HEK293 (cell line): ENCODE data around the gene SIM2.

Experiments
- CTCF ChIA-PET: fragments of 350-600 bp; formaldehyde crosslinking; extraction: SDS; loops from one replicate; lab custom pipeline; 2021; ENCODE audit warnings: antibody characterized with exemption; lab: Yijun Ruan, JAX
- POLR2A ChIA-PET: fragments of 300-600 bp; formaldehyde crosslinking; extraction: SDS; loops from one replicate; lab custom pipeline; 2020; ENCODE audit warnings: antibody characterized with exemption, inconsistent platforms; lab: Yijun Ruan, JAX
- H3K27ac ChIP-seq: fragments of 200-500 bp; sonication (Bioruptor generic); 2 replicates; pipeline ENCODE4 v1.5.1; 2014; ENCODE audit warnings: low read depth, low read length, control low read depth, inconsistent platforms; ENCODE audit errors: extremely low read depth
- H3K36me3 ChIP-seq, 2 experiments: fragments of 200-500 bp in 1 of 2; sonication (Bioruptor generic) in 1 of 2; 1 replicate in 1 of 2; 2 replicates in 1 of 2; pipeline ENCODE4 v1.5.1; 2014 to 2017; ENCODE audit warnings: inconsistent platforms in 2 of 2, low read length in 2 of 2; ENCODE audit not compliant: control insufficient read depth in 2 of 2, insufficient read depth in 1 of 2
- H3K4me1 ChIP-seq: fragments of 200-500 bp; sonication (Bioruptor generic); 2 replicates; pipeline ENCODE4 v1.5.1; 2014; ENCODE audit warnings: mild to moderate bottlenecking, low read length, inconsistent platforms; ENCODE audit not compliant: control insufficient read depth, insufficient read depth
- H3K4me3 ChIP-seq: 2 replicates; pipeline ENCODE4 v1.5.1; 2011; ENCODE audit warnings: low read depth, mild to moderate bottlenecking, control low read depth, low read length, moderate library complexity
- H3K9me3 ChIP-seq: fragments of 200-500 bp; sonication (Bioruptor generic); 2 replicates; pipeline ENCODE4 v1.5.1; 2014; ENCODE audit warnings: low read depth, low read length, inconsistent platforms; ENCODE audit not compliant: control insufficient read depth, insufficient read depth
- GLIS1 ChIP-seq: fragments of 450-650 bp; formaldehyde crosslinking; IDR thresholded peaks from 2 replicates; pipeline ENCODE4 v1.5.1; 2016; ENCODE audit warnings: missing biosample characterization, missing genetic modification characterization
- IKZF3 ChIP-seq: fragments of 450-650 bp; IDR thresholded peaks from 2 replicates; pipeline ENCODE4 v1.5.0; 2018; ENCODE audit warnings: missing biosample characterization, mild to moderate bottlenecking, missing genetic modification characterization, moderate library complexity
- KLF1 ChIP-seq: fragments of 450-650 bp; formaldehyde crosslinking; IDR thresholded peaks from 2 replicates; pipeline ENCODE4 v1.5.1; 2016; ENCODE audit warnings: missing biosample characterization, missing genetic modification characterization
- KLF10 ChIP-seq: fragments of 450-650 bp; IDR thresholded peaks from 2 replicates; pipeline ENCODE4 v1.5.1; 2018; ENCODE audit warnings: missing biosample characterization, mild to moderate bottlenecking, missing genetic modification characterization
- SP3 ChIP-seq: fragments of 450-650 bp; formaldehyde crosslinking; IDR thresholded peaks from 2 replicates; pipeline ENCODE4 v1.5.1; 2016; ENCODE audit warnings: missing biosample characterization, missing genetic modification characterization
- SP7 ChIP-seq: fragments of 450-650 bp; formaldehyde crosslinking; IDR thresholded peaks from 2 replicates; pipeline ENCODE4 v1.5.1; 2016; ENCODE audit warnings: missing biosample characterization, missing genetic modification characterization
- WT1 ChIP-seq: fragments of 450-650 bp; formaldehyde crosslinking; IDR thresholded peaks from 2 replicates; pipeline ENCODE4 v1.5.1; 2016; ENCODE audit warnings: missing biosample characterization, missing genetic modification characterization
- ZBTB20 ChIP-seq: fragments of 450-650 bp; formaldehyde crosslinking; IDR thresholded peaks from 2 replicates; pipeline ENCODE4 v1.5.1; 2016; ENCODE audit warnings: missing biosample characterization, missing genetic modification characterization
- ZEB2 ChIP-seq: fragments of 450-650 bp; formaldehyde crosslinking; IDR thresholded peaks from 2 replicates; pipeline ENCODE4 v1.5.1; 2016; ENCODE audit warnings: missing biosample characterization, missing genetic modification characterization
- ZIC2 ChIP-seq: fragments of 450-650 bp; formaldehyde crosslinking; IDR thresholded peaks from 2 replicates; pipeline ENCODE4 v1.5.1; 2016; ENCODE audit warnings: missing biosample characterization, missing genetic modification characterization
- ZNF23 ChIP-seq: fragments of 450-650 bp; formaldehyde crosslinking; IDR thresholded peaks from 2 replicates; pipeline ENCODE4 v1.5.1; 2016; ENCODE audit warnings: missing biosample characterization, missing genetic modification characterization, borderline replicate concordance
- ZNF335 ChIP-seq: fragments of 450-650 bp; formaldehyde crosslinking; conservative IDR thresholded peaks from 2 replicates; pipeline ENCODE4 v1.5.1; 2016; ENCODE audit warnings: missing biosample characterization, missing genetic modification characterization
- ZNF341 ChIP-seq: fragments of 450-650 bp; formaldehyde crosslinking; IDR thresholded peaks from 2 replicates; pipeline ENCODE4; 2016; ENCODE audit warnings: low read depth, missing biosample characterization, missing genetic modification characterization
- ZNF701 ChIP-seq: fragments of 450-650 bp; formaldehyde crosslinking; IDR thresholded peaks from 2 replicates; pipeline ENCODE4 v1.5.1; 2016; ENCODE audit warnings: missing biosample characterization, missing genetic modification characterization
- TF ChIP-seq, protein P1 (sequence below): fragments of 450-650 bp; formaldehyde crosslinking; IDR thresholded peaks from 2 replicates; pipeline ENCODE4 v1.5.1; 2016; ENCODE audit warnings: missing biosample characterization, missing genetic modification characterization, borderline replicate concordance
- TF ChIP-seq, protein P2 (sequence below): fragments of 450-650 bp; formaldehyde crosslinking; IDR thresholded peaks from 2 replicates; pipeline ENCODE4 v1.5.1; 2016; ENCODE audit warnings: missing biosample characterization, missing genetic modification characterization
- TF ChIP-seq, protein P3 (sequence below): fragments of 450-650 bp; formaldehyde crosslinking; IDR thresholded peaks from 2 replicates; pipeline ENCODE4 v1.5.1; 2016; ENCODE audit warnings: missing biosample characterization, missing genetic modification characterization
- TF ChIP-seq, protein P4 (sequence below): fragments of 450-650 bp; formaldehyde crosslinking; optimal IDR thresholded peaks from 2 replicates; pipeline ENCODE3; 2016; ENCODE audit warnings: missing biosample characterization, mild to moderate bottlenecking, missing genetic modification characterization

SIM2 gene

DNA sequence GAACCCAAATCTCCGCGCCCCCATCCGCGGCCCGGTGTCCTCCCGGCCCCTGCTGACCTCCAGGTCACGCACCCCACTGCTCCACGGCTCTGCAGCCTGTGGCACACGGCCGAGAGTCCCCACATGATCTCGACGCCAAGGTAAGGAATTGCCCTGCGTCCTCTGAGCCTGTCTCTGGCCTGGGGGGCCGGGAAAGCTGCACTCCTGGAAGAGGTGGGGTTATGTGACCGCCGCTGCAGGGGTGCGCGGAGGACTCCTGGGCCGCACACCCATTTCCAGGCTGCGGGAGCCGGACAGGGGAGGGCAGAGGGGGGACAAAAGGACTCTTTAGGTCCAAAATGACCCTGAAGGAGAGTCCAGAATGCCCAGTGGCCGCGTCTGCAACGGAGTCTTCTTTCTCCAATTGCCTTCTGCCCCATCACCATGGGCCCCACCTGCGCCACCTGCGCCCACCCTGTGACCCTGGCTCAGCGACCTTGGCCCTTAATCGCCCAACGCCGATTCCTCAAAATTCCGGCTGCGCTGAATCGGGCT, 997 bp upstream of the SIM2 start:
- H3K4me1 ChIP-seq = peaks cover 4% of the 10 kb centered on the region; the same call in 1 of the 2 replicates
- no peaks in the 10 kb centered on the region for H3K9me3 ChIP-seq
- H3K36me3 ChIP-seq = no peaks in the 10 kb centered on the region
- peak overlapping the region; percentile 73 for H3K4me3 ChIP-seq
- CTCF ChIA-PET = interaction anchor here (0.7 kb wide), 1 partner anchor 236 kb away, joined by 5 read pairs; no protein-coding TSS in a partner anchor
- TF ChIP-seq, protein P1, sequence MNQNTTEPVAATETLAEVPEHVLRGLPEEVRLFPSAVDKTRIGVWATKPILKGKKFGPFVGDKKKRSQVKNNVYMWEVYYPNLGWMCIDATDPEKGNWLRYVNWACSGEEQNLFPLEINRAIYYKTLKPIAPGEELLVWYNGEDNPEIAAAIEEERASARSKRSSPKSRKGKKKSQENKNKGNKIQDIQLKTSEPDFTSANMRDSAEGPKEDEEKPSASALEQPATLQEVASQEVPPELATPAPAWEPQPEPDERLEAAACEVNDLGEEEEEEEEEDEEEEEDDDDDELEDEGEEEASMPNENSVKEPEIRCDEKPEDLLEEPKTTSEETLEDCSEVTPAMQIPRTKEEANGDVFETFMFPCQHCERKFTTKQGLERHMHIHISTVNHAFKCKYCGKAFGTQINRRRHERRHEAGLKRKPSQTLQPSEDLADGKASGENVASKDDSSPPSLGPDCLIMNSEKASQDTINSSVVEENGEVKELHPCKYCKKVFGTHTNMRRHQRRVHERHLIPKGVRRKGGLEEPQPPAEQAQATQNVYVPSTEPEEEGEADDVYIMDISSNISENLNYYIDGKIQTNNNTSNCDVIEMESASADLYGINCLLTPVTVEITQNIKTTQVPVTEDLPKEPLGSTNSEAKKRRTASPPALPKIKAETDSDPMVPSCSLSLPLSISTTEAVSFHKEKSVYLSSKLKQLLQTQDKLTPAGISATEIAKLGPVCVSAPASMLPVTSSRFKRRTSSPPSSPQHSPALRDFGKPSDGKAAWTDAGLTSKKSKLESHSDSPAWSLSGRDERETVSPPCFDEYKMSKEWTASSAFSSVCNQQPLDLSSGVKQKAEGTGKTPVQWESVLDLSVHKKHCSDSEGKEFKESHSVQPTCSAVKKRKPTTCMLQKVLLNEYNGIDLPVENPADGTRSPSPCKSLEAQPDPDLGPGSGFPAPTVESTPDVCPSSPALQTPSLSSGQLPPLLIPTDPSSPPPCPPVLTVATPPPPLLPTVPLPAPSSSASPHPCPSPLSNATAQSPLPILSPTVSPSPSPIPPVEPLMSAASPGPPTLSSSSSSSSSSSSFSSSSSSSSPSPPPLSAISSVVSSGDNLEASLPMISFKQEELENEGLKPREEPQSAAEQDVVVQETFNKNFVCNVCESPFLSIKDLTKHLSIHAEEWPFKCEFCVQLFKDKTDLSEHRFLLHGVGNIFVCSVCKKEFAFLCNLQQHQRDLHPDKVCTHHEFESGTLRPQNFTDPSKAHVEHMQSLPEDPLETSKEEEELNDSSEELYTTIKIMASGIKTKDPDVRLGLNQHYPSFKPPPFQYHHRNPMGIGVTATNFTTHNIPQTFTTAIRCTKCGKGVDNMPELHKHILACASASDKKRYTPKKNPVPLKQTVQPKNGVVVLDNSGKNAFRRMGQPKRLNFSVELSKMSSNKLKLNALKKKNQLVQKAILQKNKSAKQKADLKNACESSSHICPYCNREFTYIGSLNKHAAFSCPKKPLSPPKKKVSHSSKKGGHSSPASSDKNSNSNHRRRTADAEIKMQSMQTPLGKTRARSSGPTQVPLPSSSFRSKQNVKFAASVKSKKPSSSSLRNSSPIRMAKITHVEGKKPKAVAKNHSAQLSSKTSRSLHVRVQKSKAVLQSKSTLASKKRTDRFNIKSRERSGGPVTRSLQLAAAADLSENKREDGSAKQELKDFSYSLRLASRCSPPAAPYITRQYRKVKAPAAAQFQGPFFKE (tag by site-specific recombination) = no peak
- TF ChIP-seq, protein P2, sequence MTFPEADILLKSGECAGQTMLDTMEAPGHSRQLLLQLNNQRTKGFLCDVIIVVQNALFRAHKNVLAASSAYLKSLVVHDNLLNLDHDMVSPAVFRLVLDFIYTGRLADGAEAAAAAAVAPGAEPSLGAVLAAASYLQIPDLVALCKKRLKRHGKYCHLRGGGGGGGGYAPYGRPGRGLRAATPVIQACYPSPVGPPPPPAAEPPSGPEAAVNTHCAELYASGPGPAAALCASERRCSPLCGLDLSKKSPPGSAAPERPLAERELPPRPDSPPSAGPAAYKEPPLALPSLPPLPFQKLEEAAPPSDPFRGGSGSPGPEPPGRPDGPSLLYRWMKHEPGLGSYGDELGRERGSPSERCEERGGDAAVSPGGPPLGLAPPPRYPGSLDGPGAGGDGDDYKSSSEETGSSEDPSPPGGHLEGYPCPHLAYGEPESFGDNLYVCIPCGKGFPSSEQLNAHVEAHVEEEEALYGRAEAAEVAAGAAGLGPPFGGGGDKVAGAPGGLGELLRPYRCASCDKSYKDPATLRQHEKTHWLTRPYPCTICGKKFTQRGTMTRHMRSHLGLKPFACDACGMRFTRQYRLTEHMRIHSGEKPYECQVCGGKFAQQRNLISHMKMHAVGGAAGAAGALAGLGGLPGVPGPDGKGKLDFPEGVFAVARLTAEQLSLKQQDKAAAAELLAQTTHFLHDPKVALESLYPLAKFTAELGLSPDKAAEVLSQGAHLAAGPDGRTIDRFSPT (tag by site-specific recombination) = no peak
- TF ChIP-seq ZNF701 (tag by site-specific recombination) = 0 out of 2 replicates have a peak, but pooled peaks have one; percentile 17
- H3K27ac ChIP-seq = no peak overlapping the region; the same call in 1 of the 2 replicates
- POLR2A ChIA-PET = no interaction called here

DNA sequence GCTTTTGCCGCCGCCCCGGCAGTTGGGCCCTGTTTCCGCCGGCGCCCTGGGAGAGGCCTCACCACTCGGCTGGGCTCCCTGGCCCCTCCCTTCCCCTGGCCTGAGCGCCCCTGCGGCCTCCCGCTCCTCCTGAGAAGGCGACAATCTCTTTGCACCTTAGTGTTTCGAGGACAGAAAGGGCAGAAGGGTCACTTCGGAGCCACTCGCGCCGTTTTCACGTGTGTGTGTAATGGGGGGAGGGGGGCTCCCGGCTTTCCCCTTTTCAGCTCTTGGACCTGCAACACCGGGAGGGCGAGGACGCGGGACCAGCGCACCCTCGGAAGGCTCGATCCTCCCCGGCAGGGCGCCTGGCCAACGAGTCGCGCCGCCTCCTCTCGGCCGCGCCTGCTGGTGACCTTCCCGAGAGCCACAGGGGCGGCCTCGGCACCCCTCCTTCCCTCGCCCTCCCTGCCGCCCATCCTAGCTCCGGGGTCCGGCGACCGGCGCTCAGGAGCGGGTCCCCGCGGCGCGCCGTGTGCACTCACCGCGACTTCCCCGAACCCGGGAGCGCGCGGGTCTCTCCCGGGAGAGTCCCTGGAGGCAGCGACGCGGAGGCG, 432 bp upstream of the SIM2 start:
- Histone ChIP-seq H3K27ac (peak overlapping the region; percentile 83; the same call in 1 of the 2 replicates), H3K4me3 (peak overlapping the region; percentile 73), H3K9me3 (no peaks in the 10 kb centered on the region), H3K4me1 (peaks cover 4% of the 10 kb centered on the region; the same call in 1 of the 2 replicates), H3K36me3 (no peaks in the 10 kb centered on the region)
- CTCF ChIA-PET = interaction anchor here (0.7 kb wide), 2 partner anchors 38 to 236 kb away, joined by 3 to 5 read pairs; no protein-coding TSS in a partner anchor
- POLR2A ChIA-PET = no interaction called here
- TF ChIP-seq ZIC2 (tag by site-specific recombination) = peak; percentile 90
- peak; percentile 22; the same call in 1 of the 2 replicates for TF ChIP-seq KLF1 (tag by site-specific recombination)
- TF ChIP-seq KLF10 (tag by site-specific recombination) = peak; percentile 33; the same call in 1 of the 2 replicates
- no peak; the same call in 1 of the 2 replicates for TF ChIP-seq ZNF341 (tag by site-specific recombination)
- peak; percentile 39; the same call in 1 of the 2 replicates for TF ChIP-seq GLIS1
- TF ChIP-seq, protein P3, sequence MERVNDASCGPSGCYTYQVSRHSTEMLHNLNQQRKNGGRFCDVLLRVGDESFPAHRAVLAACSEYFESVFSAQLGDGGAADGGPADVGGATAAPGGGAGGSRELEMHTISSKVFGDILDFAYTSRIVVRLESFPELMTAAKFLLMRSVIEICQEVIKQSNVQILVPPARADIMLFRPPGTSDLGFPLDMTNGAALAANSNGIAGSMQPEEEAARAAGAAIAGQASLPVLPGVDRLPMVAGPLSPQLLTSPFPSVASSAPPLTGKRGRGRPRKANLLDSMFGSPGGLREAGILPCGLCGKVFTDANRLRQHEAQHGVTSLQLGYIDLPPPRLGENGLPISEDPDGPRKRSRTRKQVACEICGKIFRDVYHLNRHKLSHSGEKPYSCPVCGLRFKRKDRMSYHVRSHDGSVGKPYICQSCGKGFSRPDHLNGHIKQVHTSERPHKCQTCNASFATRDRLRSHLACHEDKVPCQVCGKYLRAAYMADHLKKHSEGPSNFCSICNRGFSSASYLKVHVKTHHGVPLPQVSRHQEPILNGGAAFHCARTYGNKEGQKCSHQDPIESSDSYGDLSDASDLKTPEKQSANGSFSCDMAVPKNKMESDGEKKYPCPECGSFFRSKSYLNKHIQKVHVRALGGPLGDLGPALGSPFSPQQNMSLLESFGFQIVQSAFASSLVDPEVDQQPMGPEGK (tag by site-specific recombination) = peak; percentile 76
- peak; percentile 70; the same call in 1 of the 2 replicates for TF ChIP-seq ZNF335 (tag by site-specific recombination)
- peak; percentile 79 for TF ChIP-seq SP3 (tag by site-specific recombination)
- peak; percentile 74 for TF ChIP-seq ZEB2 (tag by site-specific recombination)
- TF ChIP-seq IKZF3 (tag by site-specific recombination) = peak; percentile 77
- peak; percentile 70 for TF ChIP-seq SP7
- TF ChIP-seq, protein P4, sequence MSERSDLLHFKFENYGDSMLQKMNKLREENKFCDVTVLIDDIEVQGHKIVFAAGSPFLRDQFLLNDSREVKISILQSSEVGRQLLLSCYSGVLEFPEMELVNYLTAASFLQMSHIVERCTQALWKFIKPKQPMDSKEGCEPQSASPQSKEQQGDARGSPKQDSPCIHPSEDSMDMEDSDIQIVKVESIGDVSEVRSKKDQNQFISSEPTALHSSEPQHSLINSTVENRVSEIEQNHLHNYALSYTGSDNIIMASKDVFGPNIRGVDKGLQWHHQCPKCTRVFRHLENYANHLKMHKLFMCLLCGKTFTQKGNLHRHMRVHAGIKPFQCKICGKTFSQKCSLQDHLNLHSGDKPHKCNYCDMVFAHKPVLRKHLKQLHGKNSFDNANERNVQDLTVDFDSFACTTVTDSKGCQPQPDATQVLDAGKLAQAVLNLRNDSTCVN (tag by site-specific recombination) = peak; percentile 98
- TF ChIP-seq WT1 (tag by site-specific recombination) = peak; percentile 11; the same call in 1 of the 2 replicates
- TF ChIP-seq ZBTB20 (tag by site-specific recombination) = peak; percentile 99
- no peak for TF ChIP-seq ZNF23
